DOHH2 (cell line): ENCODE data around the gene SDR42E1.

ENCODE experiments used
- H3F3A ChIP-seq: fragments of 200-600 bp; sonication (generic), shearing (Covaris generic); 2 replicates; pipeline ENCODE4 v1.6.0; 2016; ENCODE audit warnings: antibody characterized with exemption, mild to moderate bottlenecking; ENCODE audit not compliant: control insufficient read depth, insufficient read depth
- H3K27ac ChIP-seq: fragments of 200-600 bp; sonication (generic); 2 replicates; pipeline ENCODE4 v1.5.1; 2014; ENCODE audit warnings: low read depth, mild to moderate bottlenecking, low read length, moderate library complexity
- H3K27me3 ChIP-seq: fragments of 200-600 bp; sonication (generic); 2 replicates; pipeline ENCODE4 v1.6.1; 2014; ENCODE audit warnings: mild to moderate bottlenecking, low read length, mixed read lengths; ENCODE audit not compliant: control insufficient read depth
- H3K36me3 ChIP-seq: fragments of 200-600 bp; sonication (generic); 2 replicates; pipeline ENCODE4 v1.6.1; 2014; ENCODE audit warnings: mild to moderate bottlenecking, low read length, moderate library complexity, mixed read lengths; ENCODE audit not compliant: control insufficient read depth
- H3K4me1 ChIP-seq: fragments of 200-600 bp; sonication (generic); 2 replicates; pipeline ENCODE4 v1.6.1; 2014; ENCODE audit warnings: mild to moderate bottlenecking, low read length, mixed read lengths; ENCODE audit not compliant: control insufficient read depth
- H3K4me2 ChIP-seq: fragments of 200-600 bp; sonication (generic); 2 replicates; pipeline ENCODE4 v1.6.0; 2014; ENCODE audit warnings: mild to moderate bottlenecking, low read length, moderate library complexity
- H3K4me3 ChIP-seq: fragments of 200-600 bp; sonication (generic); 2 replicates; pipeline ENCODE4 v1.5.1; 2014; ENCODE audit warnings: mild to moderate bottlenecking, low read length, mixed read lengths
- H3K79me2 ChIP-seq: fragments of 200-600 bp; sonication (generic); 2 replicates; pipeline ENCODE4 v1.6.1; 2014; ENCODE audit warnings: mild to moderate bottlenecking, low read length, mixed read lengths; ENCODE audit not compliant: control insufficient read depth
- H3K9me2 ChIP-seq: fragments of 200-600 bp; sonication (generic); replicated peaks from 2 replicates; pipeline ENCODE4 v1.6.1; 2014; ENCODE audit warnings: mild to moderate bottlenecking, low read length, mixed read lengths; ENCODE audit not compliant: control insufficient read depth
- H3K9me3 ChIP-seq: fragments of 200-600 bp; sonication (generic); 2 replicates; pipeline ENCODE4 v1.6.1; 2014; ENCODE audit warnings: antibody characterized with exemption, low read length, mixed read lengths; ENCODE audit not compliant: control insufficient read depth, insufficient read depth
- H4K20me1 ChIP-seq: fragments of 200-600 bp; sonication (generic); 2 replicates; pipeline ENCODE4 v1.6.0; 2014; ENCODE audit warnings: low read depth, mild to moderate bottlenecking, antibody characterized with exemption, low read length, moderate library complexity; ENCODE audit not compliant: control insufficient read depth, insufficient read depth
- EZH2phosphoT487 ChIP-seq: fragments of 200-600 bp; sonication (generic); IDR thresholded peaks from 2 replicates; pipeline ENCODE4 v1.6.1; 2017; ENCODE audit warnings: borderline replicate concordance, mild to moderate bottlenecking, antibody characterized with exemption, low read length, moderate library complexity, mixed read lengths
- TF ChIP-seq, protein P1 (sequence below): fragments of 200-600 bp; sonication (generic); IDR thresholded peaks from one replicate; pipeline ENCODE4 v1.5.1; 2014; ENCODE audit warnings: antibody characterized with exemption, mild to moderate bottlenecking, low read depth, low read length; ENCODE audit not compliant: poor library complexity, severe bottlenecking

The SDR42E1 gene

DNA sequence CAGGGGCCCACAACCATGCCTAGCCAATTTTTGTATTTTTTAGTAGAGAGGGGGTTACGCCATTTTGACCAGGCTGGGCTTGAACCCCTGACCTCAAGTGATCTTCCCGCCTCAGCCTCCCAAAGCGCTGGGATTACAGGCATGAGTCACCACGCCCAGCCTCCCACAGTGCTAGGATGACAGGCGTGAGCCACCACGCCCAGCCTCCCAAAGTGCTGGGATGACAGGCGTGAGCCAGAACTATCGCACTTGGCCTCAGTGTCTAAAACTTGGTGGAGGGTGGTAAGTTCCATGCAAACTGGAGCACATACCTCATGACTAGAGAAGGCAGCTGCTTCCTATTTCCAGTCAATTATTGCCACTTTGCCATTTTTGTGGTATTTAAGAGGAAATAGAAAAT is 30.9 kb upstream of the SDR42E1 start:
- Histone ChIP-seq H3K9me2 (no peaks in the 10 kb centered on the region), H3K9me3 (no peaks in the 10 kb centered on the region), H3K27ac (no peak overlapping the region), H3K4me3 (no peak overlapping the region), H3K79me2 (no peaks in the 10 kb centered on the region), H3F3A (no peaks in the 10 kb centered on the region), H3K27me3 (peaks cover 4% of the 10 kb centered on the region; the same call in 1 of the 2 replicates), H4K20me1 (no peaks in the 10 kb centered on the region), H3K4me2 (no peak overlapping the region), H3K36me3 (no peaks in the 10 kb centered on the region), H3K4me1 (no peaks in the 10 kb centered on the region)
- TF ChIP-seq, protein P1, sequence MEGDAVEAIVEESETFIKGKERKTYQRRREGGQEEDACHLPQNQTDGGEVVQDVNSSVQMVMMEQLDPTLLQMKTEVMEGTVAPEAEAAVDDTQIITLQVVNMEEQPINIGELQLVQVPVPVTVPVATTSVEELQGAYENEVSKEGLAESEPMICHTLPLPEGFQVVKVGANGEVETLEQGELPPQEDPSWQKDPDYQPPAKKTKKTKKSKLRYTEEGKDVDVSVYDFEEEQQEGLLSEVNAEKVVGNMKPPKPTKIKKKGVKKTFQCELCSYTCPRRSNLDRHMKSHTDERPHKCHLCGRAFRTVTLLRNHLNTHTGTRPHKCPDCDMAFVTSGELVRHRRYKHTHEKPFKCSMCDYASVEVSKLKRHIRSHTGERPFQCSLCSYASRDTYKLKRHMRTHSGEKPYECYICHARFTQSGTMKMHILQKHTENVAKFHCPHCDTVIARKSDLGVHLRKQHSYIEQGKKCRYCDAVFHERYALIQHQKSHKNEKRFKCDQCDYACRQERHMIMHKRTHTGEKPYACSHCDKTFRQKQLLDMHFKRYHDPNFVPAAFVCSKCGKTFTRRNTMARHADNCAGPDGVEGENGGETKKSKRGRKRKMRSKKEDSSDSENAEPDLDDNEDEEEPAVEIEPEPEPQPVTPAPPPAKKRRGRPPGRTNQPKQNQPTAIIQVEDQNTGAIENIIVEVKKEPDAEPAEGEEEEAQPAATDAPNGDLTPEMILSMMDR, result no peak
- no peak for TF ChIP-seq EZH2phosphoT487

DNA sequence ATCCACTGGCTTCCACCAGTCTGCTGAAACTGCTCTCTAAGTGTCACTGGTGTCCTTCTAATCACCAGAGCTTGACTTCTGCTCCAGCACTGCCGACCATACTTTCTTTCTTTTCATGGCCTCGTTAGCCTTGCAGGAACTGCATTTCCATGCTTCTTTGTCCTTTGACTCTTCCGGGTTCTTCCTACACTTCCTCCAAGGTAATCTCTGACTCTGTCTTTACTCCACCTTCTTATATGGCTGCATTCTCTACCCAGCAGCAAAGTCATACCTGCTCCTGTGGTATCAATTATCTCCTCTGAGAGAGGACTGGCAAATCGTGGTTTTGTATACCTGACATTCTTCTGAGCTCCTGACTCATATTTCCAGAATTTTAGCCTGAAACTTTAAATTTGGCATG is 30.3 kb upstream of the SDR42E1 start:
- Histone ChIP-seq H3K27ac (no peak overlapping the region), H3F3A (no peaks in the 10 kb centered on the region), H3K27me3 (peaks cover 4% of the 10 kb centered on the region; the same call in 1 of the 2 replicates), H4K20me1 (no peaks in the 10 kb centered on the region), H3K4me3 (no peak overlapping the region), H3K4me1 (no peaks in the 10 kb centered on the region), H3K9me3 (no peaks in the 10 kb centered on the region), H3K36me3 (no peaks in the 10 kb centered on the region), H3K4me2 (no peak overlapping the region), H3K9me2 (no peaks in the 10 kb centered on the region), H3K79me2 (no peaks in the 10 kb centered on the region)
- TF ChIP-seq, protein P1, result no peak
- TF ChIP-seq EZH2phosphoT487, result no peak

- Histone ChIP-seq H4K20me1 (no peaks in the 10 kb centered on the region), H3K27ac (no peak overlapping the region), H3F3A (no peaks in the 10 kb centered on the region), H3K4me1 (no peaks in the 10 kb centered on the region), H3K36me3 (no peaks in the 10 kb centered on the region), H3K9me3 (no peaks in the 10 kb centered on the region), H3K4me2 (no peak overlapping the region), H3K27me3 (peaks cover 4% of the 10 kb centered on the region; the same call in 1 of the 2 replicates), H3K79me2 (no peaks in the 10 kb centered on the region), H3K4me3 (no peak overlapping the region), H3K9me2 (no peaks in the 10 kb centered on the region)
- TF ChIP-seq EZH2phosphoT487, result no peak
- TF ChIP-seq, protein P1, result no peak
Observed at GRCh38 chr16:82040296-82040695, 29.0 kb upstream of the SDR42E1 start.
